ENCODE measurements around the gene UQCC3.

DNA sequence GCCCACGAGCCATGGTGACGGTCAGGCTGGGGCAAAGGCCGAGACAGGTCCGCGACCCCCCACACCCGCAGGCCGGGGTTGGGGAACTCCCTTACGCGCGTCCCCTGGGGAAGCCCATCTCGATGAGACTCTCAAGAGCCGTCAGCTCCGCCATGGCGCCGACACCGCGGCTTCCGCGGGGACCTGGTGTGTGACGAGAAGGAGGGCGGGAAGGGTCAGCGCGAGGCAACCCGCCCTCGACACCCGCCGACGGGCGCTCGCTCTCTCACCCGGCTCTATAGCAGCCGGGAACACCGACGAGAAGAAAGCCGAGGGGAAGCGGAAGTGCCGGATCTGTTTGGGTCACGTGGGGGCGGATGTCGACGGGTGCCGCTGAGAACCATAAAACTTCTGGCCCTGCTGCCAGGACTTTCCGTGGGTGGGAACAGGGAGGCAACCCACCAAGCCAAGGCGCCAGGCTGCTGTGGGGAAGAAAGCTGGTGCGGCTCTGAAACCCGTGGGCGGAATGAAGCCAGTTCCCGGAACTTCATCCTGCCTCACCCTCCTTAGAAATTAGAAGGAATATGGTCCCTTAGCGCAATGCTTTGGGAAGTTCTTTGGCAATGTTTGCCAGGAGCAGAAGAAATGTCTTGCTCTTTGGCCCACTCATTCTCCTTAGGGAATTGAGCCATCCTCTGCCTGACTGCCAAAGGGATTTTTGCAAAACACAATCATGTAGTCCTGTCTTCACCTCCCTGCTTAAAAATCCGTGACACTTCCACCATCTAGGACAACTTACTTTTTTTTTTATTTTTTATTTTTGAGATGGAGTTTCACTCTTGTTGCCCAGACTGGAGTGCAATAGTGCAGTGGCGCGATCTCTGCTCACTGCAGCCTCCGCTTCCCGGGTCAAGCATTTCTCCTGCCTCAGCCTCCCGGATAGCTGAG is 7.6 kb downstream of the UQCC3 start, which contains the start of gene UBXN1:
- TF ChIP-seq MTA3 (IDR thresholded peaks at IDR 0.05; ENCODE audit: borderline replicate concordance, low read length) (no peak), CBX5 (IDR thresholded peaks at IDR 0.05; ENCODE audit: low read depth) (no peak), ESRRA (IDR thresholded peaks at IDR 0.05; ENCODE audit: low read length) (no peak), POLR2A (IDR thresholded peaks at IDR 0.05; ENCODE audit: low read depth, low read length) (peak; percentile 94), SP1 (IDR thresholded peaks at IDR 0.05; ENCODE audit: low read depth, low read length) (peak; percentile 29)
- TF ChIP-seq, protein P1, sequence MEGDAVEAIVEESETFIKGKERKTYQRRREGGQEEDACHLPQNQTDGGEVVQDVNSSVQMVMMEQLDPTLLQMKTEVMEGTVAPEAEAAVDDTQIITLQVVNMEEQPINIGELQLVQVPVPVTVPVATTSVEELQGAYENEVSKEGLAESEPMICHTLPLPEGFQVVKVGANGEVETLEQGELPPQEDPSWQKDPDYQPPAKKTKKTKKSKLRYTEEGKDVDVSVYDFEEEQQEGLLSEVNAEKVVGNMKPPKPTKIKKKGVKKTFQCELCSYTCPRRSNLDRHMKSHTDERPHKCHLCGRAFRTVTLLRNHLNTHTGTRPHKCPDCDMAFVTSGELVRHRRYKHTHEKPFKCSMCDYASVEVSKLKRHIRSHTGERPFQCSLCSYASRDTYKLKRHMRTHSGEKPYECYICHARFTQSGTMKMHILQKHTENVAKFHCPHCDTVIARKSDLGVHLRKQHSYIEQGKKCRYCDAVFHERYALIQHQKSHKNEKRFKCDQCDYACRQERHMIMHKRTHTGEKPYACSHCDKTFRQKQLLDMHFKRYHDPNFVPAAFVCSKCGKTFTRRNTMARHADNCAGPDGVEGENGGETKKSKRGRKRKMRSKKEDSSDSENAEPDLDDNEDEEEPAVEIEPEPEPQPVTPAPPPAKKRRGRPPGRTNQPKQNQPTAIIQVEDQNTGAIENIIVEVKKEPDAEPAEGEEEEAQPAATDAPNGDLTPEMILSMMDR (IDR thresholded peaks at IDR 0.05 in 2 of 3, conservative IDR thresholded peaks at IDR 0.05 in 1 of 3; ENCODE audit: control insufficient read depth in 2 of 3, extremely low read depth in 1 of 3, insufficient read depth in 1 of 3, low read depth in 3 of 3, low read length in 3 of 3) = no peak
- TF ChIP-seq, protein P2, sequence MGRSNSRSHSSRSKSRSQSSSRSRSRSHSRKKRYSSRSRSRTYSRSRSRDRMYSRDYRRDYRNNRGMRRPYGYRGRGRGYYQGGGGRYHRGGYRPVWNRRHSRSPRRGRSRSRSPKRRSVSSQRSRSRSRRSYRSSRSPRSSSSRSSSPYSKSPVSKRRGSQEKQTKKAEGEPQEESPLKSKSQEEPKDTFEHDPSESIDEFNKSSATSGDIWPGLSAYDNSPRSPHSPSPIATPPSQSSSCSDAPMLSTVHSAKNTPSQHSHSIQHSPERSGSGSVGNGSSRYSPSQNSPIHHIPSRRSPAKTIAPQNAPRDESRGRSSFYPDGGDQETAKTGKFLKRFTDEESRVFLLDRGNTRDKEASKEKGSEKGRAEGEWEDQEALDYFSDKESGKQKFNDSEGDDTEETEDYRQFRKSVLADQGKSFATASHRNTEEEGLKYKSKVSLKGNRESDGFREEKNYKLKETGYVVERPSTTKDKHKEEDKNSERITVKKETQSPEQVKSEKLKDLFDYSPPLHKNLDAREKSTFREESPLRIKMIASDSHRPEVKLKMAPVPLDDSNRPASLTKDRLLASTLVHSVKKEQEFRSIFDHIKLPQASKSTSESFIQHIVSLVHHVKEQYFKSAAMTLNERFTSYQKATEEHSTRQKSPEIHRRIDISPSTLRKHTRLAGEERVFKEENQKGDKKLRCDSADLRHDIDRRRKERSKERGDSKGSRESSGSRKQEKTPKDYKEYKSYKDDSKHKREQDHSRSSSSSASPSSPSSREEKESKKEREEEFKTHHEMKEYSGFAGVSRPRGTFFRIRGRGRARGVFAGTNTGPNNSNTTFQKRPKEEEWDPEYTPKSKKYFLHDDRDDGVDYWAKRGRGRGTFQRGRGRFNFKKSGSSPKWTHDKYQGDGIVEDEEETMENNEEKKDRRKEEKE (IDR thresholded peaks at IDR 0.05) = no peak
- TF ChIP-seq, protein P3, sequence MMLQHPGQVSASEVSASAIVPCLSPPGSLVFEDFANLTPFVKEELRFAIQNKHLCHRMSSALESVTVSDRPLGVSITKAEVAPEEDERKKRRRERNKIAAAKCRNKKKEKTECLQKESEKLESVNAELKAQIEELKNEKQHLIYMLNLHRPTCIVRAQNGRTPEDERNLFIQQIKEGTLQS (IDR thresholded peaks at IDR 0.05; ENCODE audit: borderline replicate concordance, extremely low read depth, low read depth, low read length) = peak; percentile 90
